MM.1S (cell line): ENCODE data around the gene L3MBTL4.

Source experiments
- CTCF ChIP-seq: fragments of 300-600 bp; sonication (generic); IDR thresholded peaks from 2 replicates; pipeline ENCODE4 v1.5.1; 2016; ENCODE audit warnings: antibody characterized with exemption, low read length, mixed read lengths
- EZH2 ChIP-seq: fragments of 300-600 bp; sonication (generic); optimal IDR thresholded peaks from 2 replicates; pipeline ENCODE3; 2017; ENCODE audit warnings: low read depth, mild to moderate bottlenecking, antibody characterized with exemption, low read length, mixed read lengths

- TF ChIP-seq CTCF = no peak
- TF ChIP-seq EZH2 = no peak
These were observed 26.5 kb upstream of the L3MBTL4 start for GRCh38 chr18:6441200-6441599.
